SW 1271 (cell line): Measurements from ENCODE around the gene USP19.

Experiments used
- DNase-seq, 2 experiments: peaks; one replicate each; lab custom pipeline; 2025; lab: John Stamatoyannopoulos, UW

USP19 gene, protein sequence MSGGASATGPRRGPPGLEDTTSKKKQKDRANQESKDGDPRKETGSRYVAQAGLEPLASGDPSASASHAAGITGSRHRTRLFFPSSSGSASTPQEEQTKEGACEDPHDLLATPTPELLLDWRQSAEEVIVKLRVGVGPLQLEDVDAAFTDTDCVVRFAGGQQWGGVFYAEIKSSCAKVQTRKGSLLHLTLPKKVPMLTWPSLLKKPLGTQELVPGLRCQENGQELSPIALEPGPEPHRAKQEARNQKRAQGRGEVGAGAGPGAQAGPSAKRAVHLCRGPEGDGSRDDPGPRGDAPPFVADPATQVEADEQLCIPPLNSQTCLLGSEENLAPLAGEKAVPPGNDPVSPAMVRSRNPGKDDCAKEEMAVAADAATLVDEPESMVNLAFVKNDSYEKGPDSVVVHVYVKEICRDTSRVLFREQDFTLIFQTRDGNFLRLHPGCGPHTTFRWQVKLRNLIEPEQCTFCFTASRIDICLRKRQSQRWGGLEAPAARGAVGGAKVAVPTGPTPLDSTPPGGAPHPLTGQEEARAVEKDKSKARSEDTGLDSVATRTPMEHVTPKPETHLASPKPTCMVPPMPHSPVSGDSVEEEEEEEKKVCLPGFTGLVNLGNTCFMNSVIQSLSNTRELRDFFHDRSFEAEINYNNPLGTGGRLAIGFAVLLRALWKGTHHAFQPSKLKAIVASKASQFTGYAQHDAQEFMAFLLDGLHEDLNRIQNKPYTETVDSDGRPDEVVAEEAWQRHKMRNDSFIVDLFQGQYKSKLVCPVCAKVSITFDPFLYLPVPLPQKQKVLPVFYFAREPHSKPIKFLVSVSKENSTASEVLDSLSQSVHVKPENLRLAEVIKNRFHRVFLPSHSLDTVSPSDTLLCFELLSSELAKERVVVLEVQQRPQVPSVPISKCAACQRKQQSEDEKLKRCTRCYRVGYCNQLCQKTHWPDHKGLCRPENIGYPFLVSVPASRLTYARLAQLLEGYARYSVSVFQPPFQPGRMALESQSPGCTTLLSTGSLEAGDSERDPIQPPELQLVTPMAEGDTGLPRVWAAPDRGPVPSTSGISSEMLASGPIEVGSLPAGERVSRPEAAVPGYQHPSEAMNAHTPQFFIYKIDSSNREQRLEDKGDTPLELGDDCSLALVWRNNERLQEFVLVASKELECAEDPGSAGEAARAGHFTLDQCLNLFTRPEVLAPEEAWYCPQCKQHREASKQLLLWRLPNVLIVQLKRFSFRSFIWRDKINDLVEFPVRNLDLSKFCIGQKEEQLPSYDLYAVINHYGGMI (N-terminal part only)

DNA sequence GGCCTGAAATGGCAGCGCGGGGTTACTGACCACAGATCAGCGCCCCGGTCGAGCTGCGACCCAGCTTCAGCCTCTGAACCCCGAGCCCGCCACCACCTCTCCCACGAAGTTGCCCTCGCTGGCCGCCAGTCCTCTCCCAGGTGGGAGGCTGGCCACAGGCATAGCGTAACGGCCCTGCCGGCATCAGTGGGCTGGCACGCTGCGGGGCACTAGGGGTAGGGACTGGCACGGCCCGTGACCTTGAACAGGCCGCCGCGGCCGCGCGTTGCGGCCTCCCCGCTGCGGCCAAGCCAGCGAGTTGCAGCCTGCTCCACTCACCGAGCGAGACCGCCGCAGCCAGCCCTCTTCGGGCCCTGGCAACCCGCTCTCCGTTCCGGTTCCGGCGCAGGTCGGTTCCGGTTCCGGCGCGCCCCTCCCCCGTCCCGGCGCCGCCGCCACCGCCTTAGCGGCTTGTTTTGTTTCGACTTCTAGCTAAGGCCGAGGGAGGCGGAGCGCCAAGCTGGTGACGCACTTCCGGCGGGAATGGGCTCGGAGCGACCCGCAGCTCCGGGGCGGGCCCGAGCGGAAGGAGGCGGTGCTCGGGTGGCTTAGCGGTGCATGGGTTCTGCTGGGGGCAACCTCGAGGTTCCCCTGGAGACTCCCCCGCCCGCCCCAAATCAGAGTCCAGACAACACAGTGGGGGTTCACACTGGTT, at the start of gene USP19:
Gene USP19, minus strand, starts transcription at position 386 of the 694 bp plus-strand sequence. CDS start 1,678 bp downstream, outside the sequence.
- DNase-seq: peak; percentile 52 to 73

DNA sequence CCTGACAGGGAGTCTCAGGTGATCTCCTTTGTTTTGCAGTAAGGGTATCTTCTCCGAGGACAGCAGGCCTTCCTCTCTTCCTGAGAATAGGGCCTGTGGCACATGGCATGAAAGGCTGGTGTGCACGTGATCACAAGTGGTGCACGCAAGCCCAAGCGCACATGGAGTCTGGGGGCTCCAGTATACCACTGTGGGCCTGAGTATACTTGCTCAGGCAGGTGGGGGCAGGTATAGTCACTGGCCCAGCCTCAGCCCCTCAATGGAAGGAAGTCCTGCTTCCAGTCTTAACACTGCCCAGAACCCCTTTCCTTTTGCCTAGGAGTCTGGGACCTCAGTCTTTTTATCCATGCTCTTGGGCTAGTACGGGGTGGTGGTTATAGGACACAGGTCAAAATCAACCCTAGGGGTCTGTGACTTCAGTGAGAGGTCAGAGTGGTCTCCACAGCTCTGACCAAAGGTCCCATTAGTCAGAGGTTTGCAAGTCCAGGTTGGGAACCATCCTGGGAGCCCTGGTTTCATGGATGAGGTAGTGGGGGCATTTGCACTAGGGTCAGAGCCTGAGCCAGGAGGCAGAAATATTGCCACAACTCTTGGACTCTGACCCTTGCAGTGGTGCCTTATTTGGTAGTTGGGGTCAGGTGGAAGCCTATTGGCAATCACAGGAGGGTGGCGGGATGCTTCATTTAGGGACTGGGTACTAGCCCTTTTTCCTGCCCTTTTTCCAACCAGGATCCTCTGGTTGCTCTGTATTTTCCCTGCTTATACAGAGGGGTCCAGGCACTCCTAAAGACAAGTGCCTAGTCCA, 46.3 kb upstream of the USP19 start:
- no peak for DNase-seq

DNA sequence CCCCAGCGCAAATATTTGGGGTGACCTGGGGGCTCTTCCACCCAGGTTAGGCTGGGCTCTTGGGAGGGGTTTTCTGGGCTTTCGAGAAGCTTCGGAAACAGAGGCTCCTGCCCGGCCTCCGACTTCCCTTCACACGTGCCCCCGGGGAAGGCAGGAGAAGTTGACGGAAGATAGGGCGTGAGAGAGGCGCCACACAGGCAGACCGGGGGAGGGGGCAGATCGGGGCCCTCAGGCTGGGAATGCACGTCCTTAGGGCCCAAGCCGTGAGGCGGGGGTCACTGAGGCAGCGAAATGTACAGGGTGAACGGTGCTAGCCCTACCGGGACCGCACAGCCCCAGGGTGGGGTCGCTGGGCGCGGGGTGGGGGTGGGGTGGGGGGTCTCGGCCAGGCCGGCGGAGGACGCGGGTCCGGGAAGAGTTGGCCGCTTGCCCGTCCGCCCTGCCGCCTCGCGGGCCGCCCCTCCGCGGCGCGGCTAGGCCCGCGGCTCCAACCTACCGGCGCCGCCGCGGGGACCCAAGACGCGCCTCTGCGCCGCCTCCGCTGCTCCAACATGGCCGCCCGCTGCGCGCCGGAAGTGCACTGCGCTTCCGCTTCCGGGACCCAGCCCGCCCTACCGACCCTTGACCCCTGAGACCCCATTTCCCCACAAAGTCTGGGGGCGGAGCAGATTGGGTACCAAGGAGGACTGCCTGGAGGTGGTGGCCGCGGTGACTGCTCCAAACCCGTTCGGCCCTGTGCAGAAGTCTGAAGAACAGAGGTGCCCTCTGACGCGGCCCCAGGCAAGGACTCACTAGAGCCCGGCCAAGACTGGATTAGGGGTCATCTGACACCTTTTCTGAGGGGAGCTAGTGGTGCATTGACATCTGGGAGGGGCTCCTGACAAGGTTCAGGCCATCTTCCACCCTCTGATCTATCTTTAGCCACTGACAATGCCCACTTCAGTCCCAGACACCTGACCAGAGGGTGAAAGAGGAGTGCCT, 45.4 kb upstream of the USP19 start, which contains the start of gene CCDC71:
Gene CCDC71, minus strand, starts transcription at position 561 of the 981 bp plus-strand sequence. CDS start 2,123 bp downstream, outside the sequence.
- peak; percentile 35 to 37 for DNase-seq

DNA sequence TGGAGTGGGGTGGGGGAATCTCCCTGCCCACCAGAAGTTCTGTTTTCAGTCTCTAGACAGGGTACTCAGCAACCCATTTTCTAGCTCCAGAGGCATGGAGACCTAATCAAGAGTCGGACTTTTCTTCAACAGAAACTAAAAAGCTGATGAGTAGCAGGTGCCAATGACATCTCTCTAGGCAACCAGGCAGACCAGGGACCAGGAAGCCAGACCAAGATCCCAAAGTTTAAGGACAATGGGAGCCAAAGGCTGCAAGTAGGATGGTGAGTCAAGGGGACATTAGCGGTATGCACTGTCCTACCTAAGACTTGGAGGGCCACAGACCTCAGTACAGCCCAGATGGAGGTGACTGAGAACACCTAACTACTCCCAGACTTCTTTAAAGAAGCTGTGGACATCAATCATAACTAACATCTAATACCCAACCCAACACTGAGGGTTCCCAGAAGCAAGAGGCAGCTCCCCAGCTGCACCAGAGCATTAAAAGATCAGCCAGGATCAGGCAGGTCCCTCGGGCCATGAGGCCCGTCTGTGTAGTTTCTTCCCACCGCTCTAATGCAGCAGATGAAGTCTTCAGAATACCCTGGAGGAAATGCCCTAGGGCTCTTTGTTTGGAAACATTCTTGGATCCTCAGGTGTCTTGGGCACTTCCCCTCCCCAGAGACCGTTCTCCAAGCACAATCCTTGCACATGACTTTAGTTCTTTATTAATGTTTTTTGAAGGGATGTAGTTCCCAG, 44.5 kb upstream of the USP19 start:
- DNase-seq: no peak

DNA sequence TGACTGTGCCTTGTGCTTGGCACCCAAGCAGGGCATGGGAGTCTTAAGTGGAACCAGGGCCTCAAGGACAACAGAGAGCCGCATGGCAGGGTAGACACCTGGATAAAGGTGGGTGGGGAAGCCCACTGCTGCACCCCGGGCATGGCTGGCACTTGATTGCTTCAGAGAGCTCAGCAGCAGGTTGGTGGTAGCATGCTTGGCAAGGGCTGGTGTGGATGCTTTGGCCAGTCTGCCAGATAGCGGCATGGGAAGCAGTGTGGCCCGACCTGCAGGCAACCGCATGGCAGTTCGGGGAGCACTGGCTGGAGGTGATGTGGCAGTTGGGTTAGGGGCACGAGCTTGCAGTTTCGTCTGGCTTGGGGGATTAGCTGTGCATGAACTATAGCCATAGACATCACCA, 43.0 kb upstream of the USP19 start:
- no peak for DNase-seq

DNA sequence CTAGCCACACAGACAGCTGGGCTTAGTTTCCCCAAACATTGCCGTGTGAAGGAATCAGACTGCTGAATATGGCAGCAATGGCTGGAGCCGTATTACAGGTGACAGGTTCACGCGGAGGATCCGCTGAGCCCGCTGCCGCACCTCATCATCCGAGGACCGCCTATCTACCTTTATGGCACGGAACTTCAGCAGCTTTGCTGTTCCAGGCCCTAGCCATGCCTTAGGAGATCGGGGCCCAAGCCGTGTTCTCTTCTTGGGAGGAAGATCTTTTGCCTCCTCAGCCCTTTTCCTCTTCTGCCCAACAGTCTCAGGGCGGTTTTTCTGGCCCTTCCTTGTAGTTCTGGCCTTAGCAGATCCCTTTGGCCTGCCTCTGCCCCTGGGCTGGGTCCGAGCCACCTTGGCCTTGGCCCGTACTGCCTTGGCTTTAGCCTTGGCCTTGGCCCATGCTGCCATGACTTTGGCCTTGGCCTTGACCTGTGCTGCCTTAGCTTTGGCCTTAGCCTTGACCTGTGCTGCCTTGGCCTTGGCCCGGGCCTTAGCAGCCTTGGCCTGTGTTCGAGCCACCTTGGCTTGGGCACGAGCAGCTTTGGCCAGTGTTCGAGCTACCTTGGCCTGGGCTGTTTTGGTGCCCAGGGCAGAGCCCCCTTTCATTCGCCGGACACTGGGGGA, 42.3 kb upstream of the USP19 start:
- no peak for DNase-seq

DNA sequence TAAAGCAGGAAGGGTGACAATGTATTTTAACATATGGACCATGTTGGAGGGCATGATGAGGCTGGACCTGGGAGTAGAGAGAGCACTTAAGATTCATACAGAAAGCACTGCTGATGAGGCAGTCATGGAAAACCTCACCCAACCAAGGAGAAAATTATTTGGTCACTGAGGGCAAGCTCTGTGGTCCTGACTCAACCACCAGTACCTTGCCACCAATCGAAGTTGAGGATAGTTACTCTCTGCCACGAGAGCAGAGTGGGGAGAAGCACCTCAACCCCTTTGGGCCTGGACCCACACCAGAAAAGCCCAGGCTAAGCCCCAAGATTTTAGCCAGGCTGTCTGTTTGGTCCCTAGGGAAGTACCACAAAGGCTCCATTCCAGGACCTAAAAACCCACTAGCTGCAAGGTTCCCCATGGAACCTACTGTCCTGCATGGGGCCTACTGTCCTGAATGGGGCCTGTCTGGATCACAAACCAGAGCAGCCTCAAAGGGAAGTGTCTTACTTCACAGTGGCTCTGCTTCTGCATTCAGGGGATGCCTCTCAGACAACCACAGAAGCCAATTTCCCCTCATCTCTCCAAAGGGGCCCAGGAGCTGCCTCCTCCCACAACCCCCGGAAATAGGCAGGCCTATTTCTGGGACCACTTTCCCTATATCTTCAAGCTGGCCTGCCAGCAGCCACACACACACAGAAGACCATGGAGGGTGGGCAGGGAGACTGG, 41.3 kb upstream of the USP19 start:
- no peak for DNase-seq

DNA sequence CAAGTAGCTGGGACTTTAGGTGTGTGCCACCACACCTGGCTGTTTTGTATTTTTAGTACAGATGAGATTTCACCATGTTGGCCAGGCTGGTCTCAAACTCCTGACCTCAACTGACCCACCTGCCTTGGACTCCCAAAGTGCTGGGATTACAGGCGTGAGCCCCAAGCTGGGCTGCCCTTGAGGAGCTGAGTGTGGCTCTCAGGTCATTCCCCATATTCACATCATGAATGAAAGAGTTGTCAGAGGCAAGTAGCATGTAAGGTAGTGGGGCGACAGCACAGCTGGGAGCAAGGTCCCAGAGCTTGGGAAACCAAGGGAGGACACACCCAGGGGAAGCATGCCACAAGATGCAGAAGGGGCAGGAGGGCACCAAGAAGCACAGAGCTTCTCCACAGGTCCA, 40.6 kb upstream of the USP19 start:
- no peak for DNase-seq

DNA sequence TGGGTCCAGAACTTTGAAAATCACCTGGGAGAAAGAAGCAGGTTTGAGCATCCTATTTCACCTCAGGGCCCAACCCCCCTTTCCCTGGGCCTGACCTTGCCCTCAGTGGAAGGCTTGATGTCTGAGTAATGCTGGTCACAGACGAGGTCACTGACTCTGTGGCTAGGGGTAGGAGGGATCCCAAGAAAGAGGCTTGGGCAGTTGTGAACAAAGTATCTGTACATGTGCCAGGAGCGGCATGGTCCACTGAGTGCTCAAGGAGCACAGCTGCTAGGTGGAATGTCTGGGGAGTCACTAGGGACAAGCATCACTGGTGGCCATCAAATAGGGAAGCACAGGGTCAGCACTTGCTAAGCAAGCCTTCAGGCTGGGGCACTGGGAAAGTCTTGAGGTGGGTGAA, 38.2 kb upstream of the USP19 start:
- no peak for DNase-seq

DNA sequence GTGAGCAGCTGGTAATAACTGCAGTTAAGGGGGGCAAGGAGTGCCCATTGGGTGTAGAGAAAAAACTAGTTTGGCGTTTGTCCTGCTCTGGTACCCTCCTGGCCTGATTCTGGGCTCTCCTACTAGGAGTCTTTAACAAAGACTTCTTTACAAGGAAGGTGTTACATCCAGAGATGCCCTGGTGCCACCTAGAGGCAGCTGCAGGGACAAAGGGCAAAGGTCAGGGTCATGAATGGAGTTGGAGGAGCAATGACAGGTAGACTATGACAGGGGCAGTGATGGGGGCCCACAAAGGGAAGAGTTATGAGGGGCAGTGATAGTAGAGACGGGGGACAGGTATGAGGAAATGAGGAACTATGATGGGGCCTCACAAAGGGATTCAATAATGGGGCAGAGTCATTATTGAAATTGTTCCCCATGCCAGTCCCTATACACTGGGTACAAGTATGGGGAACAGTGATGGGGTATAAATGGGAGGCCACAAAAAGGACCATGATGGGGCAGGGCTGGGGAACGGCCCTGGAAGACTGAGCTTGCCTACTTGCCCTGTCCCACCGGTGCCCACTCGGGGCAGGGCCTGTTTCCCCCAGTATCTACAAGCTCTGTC, 37.6 kb upstream of the USP19 start:
- peak in 1 of 2 experiments; percentile 3 for DNase-seq

DNA sequence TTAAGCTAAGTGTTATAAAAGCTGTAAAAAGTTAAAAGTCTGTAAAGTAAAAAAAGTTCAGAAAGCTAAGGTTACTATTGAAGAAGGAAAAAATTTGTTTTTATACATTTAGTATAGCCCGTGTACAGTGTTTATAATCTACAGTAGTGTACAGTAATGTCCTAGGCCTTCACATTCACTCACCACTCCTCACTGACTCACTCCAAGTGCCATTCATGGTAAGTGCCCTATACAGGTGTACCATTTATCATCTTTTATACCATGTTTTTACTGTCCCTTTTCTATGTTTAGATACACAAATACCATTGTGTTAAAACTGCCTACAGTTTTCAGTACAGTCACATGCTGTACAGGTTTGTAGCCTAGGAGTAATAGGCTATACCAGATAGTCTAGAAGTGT, 36.7 kb upstream of the USP19 start:
- no peak for DNase-seq

DNA sequence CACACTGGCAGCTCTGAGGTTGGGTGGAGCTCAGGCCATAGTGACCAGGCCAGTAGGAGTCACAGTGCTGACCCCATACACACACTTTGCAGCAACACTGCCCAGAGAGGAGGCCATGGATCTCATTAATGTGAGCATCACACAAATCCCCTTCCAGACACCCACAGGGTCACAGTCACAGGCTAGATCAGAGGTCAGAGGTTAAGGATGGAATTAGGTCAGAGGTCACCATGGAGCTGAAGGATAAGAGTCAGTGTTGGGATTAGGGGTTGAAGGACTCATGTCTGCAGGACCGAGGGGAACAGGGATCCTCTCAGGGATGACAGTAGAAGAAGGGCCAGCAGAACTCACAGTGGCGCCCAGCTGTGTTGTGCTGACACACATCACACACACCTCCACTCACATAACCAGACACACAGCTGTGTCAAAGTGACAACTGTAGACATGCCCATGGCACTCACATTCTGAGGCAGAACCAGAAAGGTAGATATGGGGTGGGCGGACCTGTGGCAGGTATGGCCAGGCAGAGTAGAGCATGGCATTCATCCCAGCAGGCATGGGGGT, 32.8 kb upstream of the USP19 start:
- no peak for DNase-seq

DNA sequence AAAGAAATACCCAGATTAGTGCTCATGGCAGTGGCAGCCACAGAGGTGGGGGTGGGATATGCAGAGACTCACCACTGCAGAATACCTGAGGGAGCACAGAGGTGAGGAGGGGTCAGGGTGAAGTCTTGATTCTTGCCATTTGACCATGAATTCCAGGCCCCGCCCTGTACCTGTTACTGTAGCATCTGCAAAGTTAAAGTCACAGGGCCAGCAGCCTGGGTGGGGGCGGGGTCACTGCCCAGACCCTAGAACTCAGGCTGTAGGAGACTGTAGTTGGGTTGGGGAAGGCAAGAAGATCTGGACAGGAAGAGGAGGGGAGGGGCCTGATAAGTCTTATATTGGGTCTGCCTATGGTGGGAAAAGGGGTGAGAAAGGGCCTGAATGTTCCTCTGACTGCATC, 31.0 kb upstream of the USP19 start:
- no peak for DNase-seq

DNA sequence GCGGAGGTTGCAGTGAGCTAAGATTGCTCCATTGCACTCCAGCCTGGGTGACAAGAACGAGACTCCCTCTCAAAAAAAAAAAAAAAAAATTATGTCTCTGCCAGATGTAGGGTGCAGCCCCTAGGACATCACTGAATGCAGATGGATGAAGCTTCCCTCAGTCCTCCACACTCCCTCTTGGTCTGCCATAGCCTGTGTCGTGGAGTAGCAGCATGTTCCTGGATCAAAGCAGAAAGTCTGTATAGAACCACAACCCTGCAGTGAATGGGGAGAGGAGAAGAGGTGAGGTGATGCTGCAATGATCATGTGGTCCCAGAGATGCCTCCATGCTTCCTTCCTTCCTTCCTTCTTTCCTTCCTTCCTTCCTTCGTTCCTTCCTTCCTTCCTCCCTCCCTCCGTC, 27.5 kb upstream of the USP19 start:
- DNase-seq: no peak

DNA sequence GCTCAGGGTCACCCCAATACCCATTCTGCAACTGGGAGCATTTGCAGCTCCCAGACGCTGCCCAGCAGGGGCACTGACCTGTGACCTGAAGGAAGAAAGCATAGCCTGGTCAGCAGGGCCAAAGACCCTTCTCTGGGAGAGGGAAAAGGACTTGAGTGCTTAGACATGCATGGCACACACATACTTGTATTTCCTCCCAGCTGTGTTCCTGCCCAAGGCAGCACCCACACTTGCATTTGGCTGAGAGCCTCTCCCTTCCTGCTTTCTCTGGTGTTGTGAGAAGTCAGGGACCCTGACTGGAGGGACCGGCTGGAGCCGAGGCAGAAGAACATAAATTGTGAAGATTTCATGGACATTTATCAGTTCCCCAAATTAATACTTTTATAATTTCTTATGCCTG, 19.5 kb upstream of the USP19 start:
- no peak for DNase-seq

DNA sequence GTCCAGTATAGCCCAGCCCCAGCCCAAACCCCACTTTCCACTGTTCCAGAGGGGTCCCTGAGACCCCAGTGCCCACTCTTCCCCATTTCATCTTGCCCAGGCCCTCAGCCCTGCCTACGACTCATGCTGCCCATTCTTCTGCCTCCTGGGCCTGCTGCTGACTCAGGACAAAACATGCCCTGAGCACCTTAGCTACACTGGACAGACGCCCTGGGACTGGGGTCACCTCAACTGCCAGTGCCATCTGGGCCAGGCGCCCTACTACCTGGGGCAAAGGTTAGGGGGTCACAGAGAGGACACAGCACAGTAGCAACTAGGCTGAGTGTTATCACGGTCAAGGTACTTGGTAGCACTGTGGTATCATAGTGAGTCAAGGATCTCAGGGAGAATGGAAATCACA, 14.9 kb upstream of the USP19 start:
- no peak for DNase-seq
